ENCODE measurements around the gene SPACA7. TPM values are rescaled to one million over a fixed set of nuclear protein-coding genes. Genes with fewer than 3 reads are reported as not detected.
"Not testable (repeated sequence)": the region's sequence is repeated elsewhere in the genome, so short reads cannot be mapped to it uniquely, and the experiment has no call there.

The SPACA7 gene
- total RNA-seq, 1 experiment from 2014 or later = not detected

GRCh38 chr13:112397108-112397507, 21.0 kb downstream of the SPACA7 start:
- Mint-ChIP-seq H3K27ac (no peak overlapping the region), H3K4me3 (no peak overlapping the region), H3K36me3 (ENCODE audit: insufficient read depth in 1 of 3, low read depth in 3 of 3) (no peaks in the 10 kb centered on the region; a peak in 1 of 7 replicates), H3K9me3 (no peaks in the 10 kb centered on the region; a peak in 1 of 5 replicates), H3K4me1 (peaks cover 9 to 10% of the 10 kb centered on the region in 2 experiments), H3K27me3 (ENCODE audit: low read depth) (peaks cover 18% of the 10 kb centered on the region)
- H4K91ac ChIP-seq (ENCODE audit: insufficient read length, low read depth, low read length) = no peak overlapping the region
- H3K18ac ChIP-seq (ENCODE audit: insufficient read length, low read depth, low read length) = no peak overlapping the region
- no peak overlapping the region for H2AK5ac ChIP-seq (ENCODE audit: insufficient read length, low read length)
- no peak overlapping the region for H2AFZ ChIP-seq (ENCODE audit: low read length)
- TF ChIP-seq CTCF (conservative IDR thresholded peaks at IDR 0.05) = no peak
- H4K8ac ChIP-seq (replicated peaks; ENCODE audit: insufficient read length, low read depth, low read length) = no peak overlapping the region
- no peak overlapping the region for H2BK12ac ChIP-seq (ENCODE audit: insufficient read length, low read depth, low read length)
- H4K5ac ChIP-seq (ENCODE audit: insufficient read length, low read depth, low read length) = no peak overlapping the region
- H3K79me2 ChIP-seq (ENCODE audit: insufficient read depth, low read length) = no peaks in the 10 kb centered on the region
- H3K79me1 ChIP-seq (ENCODE audit: insufficient read depth, low read depth, low read length, poor library complexity, severe bottlenecking) = no peaks in the 10 kb centered on the region
- H3K9me3 ChIP-seq (ENCODE audit: control insufficient read depth, low read depth, low read length) = no peaks in the 10 kb centered on the region
- H3K4me2 ChIP-seq (ENCODE audit: insufficient read depth, insufficient read length, low read length) = no peak overlapping the region
- no peak overlapping the region for H2BK15ac ChIP-seq (ENCODE audit: low read depth, low read length)
- no peaks in the 10 kb centered on the region for H3K23me2 ChIP-seq (ENCODE audit: insufficient read length, low read depth, low read length, poor library complexity, severe bottlenecking)
- no peak overlapping the region for H3K14ac ChIP-seq (ENCODE audit: insufficient read depth, low read length)
- no peak overlapping the region for H2BK120ac ChIP-seq (ENCODE audit: low read depth, low read length, poor library complexity, severe bottlenecking)
- no peak overlapping the region for H3T11ph ChIP-seq (ENCODE audit: low read length)
- H3K27ac ChIP-seq (ENCODE audit: insufficient read length, low read depth, low read length) = no peak overlapping the region
- no peak overlapping the region for H3K4ac ChIP-seq (ENCODE audit: low read depth, low read length)
- no peak overlapping the region for H2BK5ac ChIP-seq (ENCODE audit: insufficient read length, low read length)
- H3K27me3 ChIP-seq (ENCODE audit: insufficient read depth, low read length) = no peaks in the 10 kb centered on the region
- H4K20me1 ChIP-seq (ENCODE audit: control insufficient read depth, insufficient read depth, insufficient read length) = no peaks in the 10 kb centered on the region
- no peak overlapping the region for H2BK20ac ChIP-seq (ENCODE audit: low read depth, low read length, poor library complexity, severe bottlenecking)
- no peaks in the 10 kb centered on the region for H3K4me1 ChIP-seq (ENCODE audit: insufficient read depth, low read length)
- no CpG with 5 or more reads among the region's 9 CpGs for WGBS (ENCODE audit: extremely low coverage, insufficient read length, low lambda C conversion rate)
- no peak overlapping the region for H3K23ac ChIP-seq (ENCODE audit: insufficient read length, low read depth, low read length)
- no peak overlapping the region for H3K56ac ChIP-seq (ENCODE audit: insufficient read length, low read depth, low read length)
- DNase-seq = no peak
- no peak overlapping the region for H3K9ac ChIP-seq (ENCODE audit: extremely low read depth, insufficient read length, low read length)

- H4K5ac ChIP-seq (ENCODE audit: insufficient read length, low read depth, low read length); H3K56ac ChIP-seq (ENCODE audit: insufficient read length, low read depth, low read length); H2BK12ac ChIP-seq (ENCODE audit: insufficient read length, low read depth, low read length); H3K27me3 ChIP-seq (ENCODE audit: insufficient read depth, low read length); H3K27ac Mint-ChIP-seq; H4K20me1 ChIP-seq (ENCODE audit: control insufficient read depth, insufficient read depth, insufficient read length); H4K91ac ChIP-seq (ENCODE audit: insufficient read length, low read depth, low read length); H2BK120ac ChIP-seq (ENCODE audit: low read depth, low read length, poor library complexity, severe bottlenecking); H3K9me3 Mint-ChIP-seq; H3K4me3 Mint-ChIP-seq; H2AFZ ChIP-seq (ENCODE audit: low read length); H3K79me2 ChIP-seq (ENCODE audit: insufficient read depth, low read length); H3K23ac ChIP-seq (ENCODE audit: insufficient read length, low read depth, low read length); H4K8ac ChIP-seq (replicated peaks; ENCODE audit: insufficient read length, low read depth, low read length); H2BK15ac ChIP-seq (ENCODE audit: low read depth, low read length); H3K36me3 Mint-ChIP-seq (ENCODE audit: insufficient read depth in 1 of 3, low read depth in 3 of 3); H3K4me1 Mint-ChIP-seq; H3K79me1 ChIP-seq (ENCODE audit: insufficient read depth, low read depth, low read length, poor library complexity, severe bottlenecking); H3K18ac ChIP-seq (ENCODE audit: insufficient read length, low read depth, low read length); H3K14ac ChIP-seq (ENCODE audit: insufficient read depth, low read length); H3K9ac ChIP-seq (ENCODE audit: extremely low read depth, insufficient read length, low read length); H3K4me1 ChIP-seq (ENCODE audit: insufficient read depth, low read length); H3K23me2 ChIP-seq (ENCODE audit: insufficient read length, low read depth, low read length, poor library complexity, severe bottlenecking); H3T11ph ChIP-seq (ENCODE audit: low read length); DNase-seq; H3K4me2 ChIP-seq (ENCODE audit: insufficient read depth, insufficient read length, low read length); H2AK5ac ChIP-seq (ENCODE audit: insufficient read length, low read length); H3K9me3 ChIP-seq (ENCODE audit: control insufficient read depth, low read depth, low read length); H3K27ac ChIP-seq (ENCODE audit: insufficient read length, low read depth, low read length); H2BK20ac ChIP-seq (ENCODE audit: low read depth, low read length, poor library complexity, severe bottlenecking); H2BK5ac ChIP-seq (ENCODE audit: insufficient read length, low read length); H3K4ac ChIP-seq (ENCODE audit: low read depth, low read length): not testable (repeated sequence)
- WGBS (ENCODE audit: extremely low coverage, insufficient read length, low lambda C conversion rate) = no CpG with 5 or more reads among the region's 6 CpGs
- H3K27me3 Mint-ChIP-seq (ENCODE audit: low read depth) = peaks cover 19% of the 10 kb centered on the region
Measured at GRCh38 chr13:112398347-112398746, 22.2 kb downstream of the SPACA7 start.
